ENCODE measurements around the gene PDE4D.

Gene PDE4D

GRCh38 chr5:59286510-59286909, 607.0 kb downstream of the PDE4D start:
- H3K4me3 ChIP-seq (ENCODE audit: low read length), result no peak overlapping the region
- TF ChIP-seq, protein P1, sequence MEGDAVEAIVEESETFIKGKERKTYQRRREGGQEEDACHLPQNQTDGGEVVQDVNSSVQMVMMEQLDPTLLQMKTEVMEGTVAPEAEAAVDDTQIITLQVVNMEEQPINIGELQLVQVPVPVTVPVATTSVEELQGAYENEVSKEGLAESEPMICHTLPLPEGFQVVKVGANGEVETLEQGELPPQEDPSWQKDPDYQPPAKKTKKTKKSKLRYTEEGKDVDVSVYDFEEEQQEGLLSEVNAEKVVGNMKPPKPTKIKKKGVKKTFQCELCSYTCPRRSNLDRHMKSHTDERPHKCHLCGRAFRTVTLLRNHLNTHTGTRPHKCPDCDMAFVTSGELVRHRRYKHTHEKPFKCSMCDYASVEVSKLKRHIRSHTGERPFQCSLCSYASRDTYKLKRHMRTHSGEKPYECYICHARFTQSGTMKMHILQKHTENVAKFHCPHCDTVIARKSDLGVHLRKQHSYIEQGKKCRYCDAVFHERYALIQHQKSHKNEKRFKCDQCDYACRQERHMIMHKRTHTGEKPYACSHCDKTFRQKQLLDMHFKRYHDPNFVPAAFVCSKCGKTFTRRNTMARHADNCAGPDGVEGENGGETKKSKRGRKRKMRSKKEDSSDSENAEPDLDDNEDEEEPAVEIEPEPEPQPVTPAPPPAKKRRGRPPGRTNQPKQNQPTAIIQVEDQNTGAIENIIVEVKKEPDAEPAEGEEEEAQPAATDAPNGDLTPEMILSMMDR (IDR thresholded peaks at IDR 0.05; ENCODE audit: insufficient read depth, low read depth, low read length, missing control alignments), result no peak
- no peak for DNase-seq (ENCODE audit: low read depth)

DNA sequence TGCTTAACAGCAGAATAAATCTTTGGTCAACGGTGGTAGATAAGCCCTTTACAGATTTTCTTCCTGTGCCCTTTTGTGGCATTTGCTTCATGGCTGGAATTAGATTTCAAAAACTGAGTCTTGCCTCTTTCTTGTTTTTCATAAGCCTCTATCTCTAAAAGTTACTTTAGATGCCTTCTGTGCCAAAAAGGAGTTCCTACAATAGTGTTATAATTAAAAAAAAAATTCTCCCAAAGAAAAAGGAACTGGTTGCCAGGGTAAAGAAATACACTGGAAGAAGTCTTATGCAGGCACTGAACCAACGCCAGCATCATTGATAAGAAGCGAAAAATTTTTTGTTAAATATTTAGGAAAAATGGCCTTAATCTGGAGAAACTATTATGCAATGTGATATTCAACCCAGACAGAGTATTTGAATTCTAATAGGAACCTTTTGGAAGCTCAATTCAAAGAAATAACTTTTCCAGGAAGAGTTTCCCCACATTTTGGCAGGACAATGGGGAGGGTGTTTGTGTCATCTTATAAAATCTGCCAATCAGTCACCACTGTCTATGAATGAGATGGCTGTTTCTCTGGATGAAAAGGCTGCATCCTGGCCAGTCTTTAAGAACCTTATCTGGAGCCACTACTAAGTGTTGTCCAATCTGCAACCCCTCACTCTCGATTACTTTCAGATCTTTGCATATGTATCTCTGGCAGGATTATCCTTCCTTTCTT, 608.1 kb downstream of the PDE4D start:
- TF ChIP-seq, protein P1 (IDR thresholded peaks at IDR 0.05; ENCODE audit: insufficient read depth, low read depth, low read length, missing control alignments), result no peak

DNA sequence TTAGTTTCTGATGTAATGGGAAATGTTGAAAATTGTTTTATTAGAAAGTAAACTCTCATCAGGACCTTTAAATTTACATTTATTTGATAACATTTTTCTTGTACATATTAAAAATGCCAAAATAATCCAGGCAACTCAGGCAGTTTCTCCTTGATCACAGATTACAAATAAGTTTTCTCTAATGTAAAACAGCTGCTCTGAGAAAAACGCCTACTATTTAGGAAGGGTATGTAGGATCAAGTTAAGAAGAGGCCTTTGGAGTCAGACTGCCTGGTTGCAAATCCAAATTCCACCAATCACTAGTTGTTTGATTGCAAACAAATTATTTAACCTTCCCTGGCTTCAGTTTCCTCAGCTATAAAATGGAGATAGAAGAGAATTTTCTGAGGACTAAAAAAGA, 610.8 kb downstream of the PDE4D start:
- TF ChIP-seq, protein P1 (IDR thresholded peaks at IDR 0.05; ENCODE audit: insufficient read depth, low read depth, low read length, missing control alignments), result no peak
- H3K4me3 ChIP-seq (ENCODE audit: low read length), result no peak overlapping the region
- no peak for DNase-seq (ENCODE audit: low read depth)

More for the DNA sequence above, 608.1 kb downstream of the PDE4D start:
- no peak for DNase-seq (ENCODE audit: low read depth)
- H3K4me3 ChIP-seq (ENCODE audit: low read length), result no peak overlapping the region

DNA sequence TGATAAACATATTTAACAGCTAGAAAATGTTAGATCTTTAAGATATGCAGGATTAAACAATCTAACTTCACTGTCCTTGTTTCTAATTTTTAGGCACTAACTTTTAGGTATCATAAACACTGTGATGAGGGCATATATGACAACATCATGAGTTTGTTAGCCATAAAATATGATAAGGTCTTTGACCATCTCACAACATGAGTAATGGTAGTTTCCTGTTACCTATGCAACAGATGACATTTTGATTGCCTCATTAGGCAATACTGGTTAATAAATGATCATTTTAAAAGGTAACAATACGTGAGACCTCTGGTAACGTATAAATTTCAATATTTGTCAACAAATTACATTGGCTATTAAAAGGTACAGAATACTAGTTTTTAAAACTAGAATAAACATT, 613.5 kb downstream of the PDE4D start:
- no peak for DNase-seq (ENCODE audit: low read depth)
- H3K4me3 ChIP-seq (ENCODE audit: low read length), result no peak overlapping the region
- TF ChIP-seq, protein P1 (IDR thresholded peaks at IDR 0.05; ENCODE audit: insufficient read depth, low read depth, low read length, missing control alignments), result no peak

DNA sequence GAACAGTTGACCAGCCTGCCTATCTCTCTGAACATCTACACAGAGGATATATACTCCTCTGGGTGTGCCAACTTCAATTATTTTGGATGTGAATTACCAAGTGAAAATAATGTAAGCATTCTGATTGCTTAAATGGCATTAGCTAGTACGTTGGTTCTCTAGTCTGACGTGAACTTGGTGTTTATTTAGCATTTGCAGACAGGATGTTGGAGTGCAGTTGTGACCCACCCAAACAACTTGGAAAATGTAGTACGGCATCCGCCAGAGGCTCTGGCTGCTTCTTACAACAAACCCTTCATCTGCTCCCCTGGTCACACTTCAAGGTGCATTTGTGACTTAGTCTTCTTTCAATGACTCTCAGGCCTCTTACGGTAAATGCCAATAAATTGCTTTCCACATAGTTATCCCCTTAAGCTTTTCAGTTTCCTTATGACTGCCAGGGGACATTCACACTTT, 616.6 kb downstream of the PDE4D start:
- no peak overlapping the region for H3K4me3 ChIP-seq (ENCODE audit: low read length)
- DNase-seq (ENCODE audit: low read depth), result peak; percentile 18
- TF ChIP-seq, protein P1 (IDR thresholded peaks at IDR 0.05; ENCODE audit: insufficient read depth, low read depth, low read length, missing control alignments), result no peak

DNA sequence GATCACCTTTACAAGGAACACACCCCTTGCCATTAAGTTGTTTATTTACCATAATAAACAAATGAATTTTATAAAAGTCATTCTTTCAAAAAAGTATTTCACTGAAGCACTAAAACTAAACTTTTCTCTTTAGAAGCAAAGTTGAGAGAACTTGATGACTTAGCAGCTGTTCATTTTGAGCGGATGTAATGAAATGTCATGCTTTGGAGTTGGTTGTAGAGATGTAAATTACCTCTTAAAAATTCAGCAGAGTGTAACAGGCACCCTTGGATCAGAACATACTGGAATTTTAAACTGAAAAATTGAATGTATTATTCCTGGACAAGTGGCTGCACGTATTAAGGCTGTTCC, 617.2 kb downstream of the PDE4D start:
- peak overlapping the region; percentile 50 for H3K4me3 ChIP-seq (ENCODE audit: low read length)
- no peak for DNase-seq (ENCODE audit: low read depth)

More for the DNA sequence above, 617.2 kb downstream of the PDE4D start:
- TF ChIP-seq, protein P1 (IDR thresholded peaks at IDR 0.05; ENCODE audit: insufficient read depth, low read depth, low read length, missing control alignments), result no peak

All from epithelial cell of esophagus (primary cell).